Uterus (tissue), 4 donors: ENCODE data around the gene FAM163B. TPM values are rescaled to one million over a fixed set of nuclear protein-coding genes. Genes with fewer than 3 reads are reported as not detected.
"Not testable (repeated sequence)": the region's sequence is repeated elsewhere in the genome, so short reads cannot be mapped to it uniquely, and the experiment has no call there.

Experiments used
- DNase-seq, 2 donors: peaks; one replicate each; pipeline ENCODE4 v3.0.0-alpha.2; 2019 to 2020
- H3K27ac ChIP-seq, 2 donors: fragments of 200-600 bp; sonication (generic); 1 replicate in 1 of 2; 2 replicates in 1 of 2; pipeline ENCODE4 v1.5.1; 2016 to 2018
- H3K27me3 ChIP-seq, 2 donors: fragments of 200-600 bp; sonication (generic); one replicate each; pipeline ENCODE4 v1.5.1; 2018 to 2019; ENCODE audit warnings: control low read depth in 1 of 2
- H3K36me3 ChIP-seq, 2 donors: fragments of 200-600 bp; sonication (generic); one replicate each; pipeline ENCODE4 v1.5.1; 2019; ENCODE audit warnings: control low read depth in 1 of 2
- H3K4me1 ChIP-seq, 2 donors: fragments of 200-600 bp; sonication (generic); one replicate each; pipeline ENCODE4 v1.5.1; 2018 to 2019; ENCODE audit warnings: control low read depth in 1 of 2
- H3K4me3 ChIP-seq, 2 donors: fragments of 200-600 bp; sonication (generic); 1 replicate in 1 of 2; 2 replicates in 1 of 2; pipeline ENCODE4 v1.5.1; 2018 to 2019; ENCODE audit warnings: mild to moderate bottlenecking in 1 of 2
- H3K9me3 ChIP-seq, 2 donors: fragments of 200-600 bp; sonication (generic); one replicate each; pipeline ENCODE4 v1.5.1; 2019; ENCODE audit warnings: control low read depth in 1 of 2
- CTCF ChIP-seq, 4 experiments: fragments of 200-600 bp in 2 of 4; fragments of 450-650 bp in 2 of 4; sonication (generic) in 2 of 4; IDR thresholded peaks; one replicate each; pipeline ENCODE4 v1.5.1; 2016 to 2019; ENCODE audit warnings: antibody characterized with exemption in 4 of 4, mild to moderate bottlenecking in 2 of 4, moderate library complexity in 1 of 4
- POLR2A ChIP-seq, 2 donors: fragments of 450-650 bp; IDR thresholded peaks; one replicate each; pipeline ENCODE4 v1.6.1; 2016; ENCODE audit warnings: antibody characterized with exemption in 2 of 2, mild to moderate bottlenecking in 1 of 2, moderate library complexity in 1 of 2
- intact Hi-C: fragments of 100-400 bp; cut with DNase I; formaldehyde crosslinking; loops from one replicate; pipeline ENCODE4 v1.15.1; 2023; ENCODE audit warnings: low total_unique reads
- total RNA-seq, 4 donors: library from RNA; depleted of rRNA in 3 of 4; stranded (reverse); fragments of >200 nt in 3 of 4; gene quantifications; one replicate each; pipeline versions ENCODE4 v1.1.0 to v1.2.4, GENCODE V29; 2014 to 2023
- donor health status: DM: yes; HTN: yes; CAD: no.

The FAM163B gene
- total RNA-seq, 4 donors from 2014 or later, result not detected

GRCh38 chr9:133629221-133630110 lies 20.3 kb upstream of the FAM163B start:
- H3K36me3 ChIP-seq, result no peaks in the 10 kb centered on the region
- no peak overlapping the region for H3K4me3 ChIP-seq
- no peaks in the 10 kb centered on the region for H3K27me3 ChIP-seq
- no peak for DNase-seq
- intact Hi-C loops, result no loop called here
- no peaks in the 10 kb centered on the region for H3K9me3 ChIP-seq
- H3K27ac ChIP-seq, result no peak overlapping the region
- H3K4me1 ChIP-seq, result no peaks in the 10 kb centered on the region
- no peak for TF ChIP-seq CTCF (IDR thresholded peaks at IDR 0.05)
- TF ChIP-seq POLR2A (IDR thresholded peaks at IDR 0.05), result no peak

GRCh38 chr9:133628766-133629165 lies 19.6 kb upstream of the FAM163B start:
- no peak overlapping the region for H3K27ac ChIP-seq
- no peak overlapping the region for H3K4me3 ChIP-seq
- TF ChIP-seq CTCF (IDR thresholded peaks at IDR 0.05), result no peak
- TF ChIP-seq POLR2A (IDR thresholded peaks at IDR 0.05), result no peak
- no peaks in the 10 kb centered on the region for H3K4me1 ChIP-seq
- DNase-seq, result no peak
- no peaks in the 10 kb centered on the region for H3K9me3 ChIP-seq
- intact Hi-C loops, result no loop called here
- no peaks in the 10 kb centered on the region for H3K27me3 ChIP-seq
- H3K36me3 ChIP-seq, result no peaks in the 10 kb centered on the region

- DNase-seq, result no peak
- intact Hi-C loops, result no loop called here
These were observed 18.2 kb upstream of the FAM163B start for GRCh38 chr9:133627341-133627740.

GRCh38 chr9:133626008-133626407 lies 16.8 kb upstream of the FAM163B start:
- H3K36me3 ChIP-seq, intact Hi-C loops, H3K27ac ChIP-seq, DNase-seq, H3K9me3 ChIP-seq, H3K4me1 ChIP-seq, H3K27me3 ChIP-seq, H3K4me3 ChIP-seq: not testable (repeated sequence)

More at GRCh38 chr9:133627341-133627740, 18.2 kb upstream of the FAM163B start:
- TF ChIP-seq CTCF (IDR thresholded peaks at IDR 0.05) (no peak), POLR2A (IDR thresholded peaks at IDR 0.05) (no peak)
- Histone ChIP-seq H3K4me1 (no peaks in the 10 kb centered on the region), H3K9me3 (no peaks in the 10 kb centered on the region), H3K27me3 (no peaks in the 10 kb centered on the region), H3K36me3 (no peaks in the 10 kb centered on the region), H3K4me3 (no peak overlapping the region), H3K27ac (no peak overlapping the region)

GRCh38 chr9:133622555-133622954 lies 13.4 kb upstream of the FAM163B start:
- Histone ChIP-seq H3K4me3 (no peak overlapping the region), H3K36me3 (no peaks in the 10 kb centered on the region), H3K27ac (no peak overlapping the region), H3K4me1 (no peaks in the 10 kb centered on the region), H3K9me3 (no peaks in the 10 kb centered on the region), H3K27me3 (no peaks in the 10 kb centered on the region)
- no peak for DNase-seq
- no peak for TF ChIP-seq POLR2A (IDR thresholded peaks at IDR 0.05)
- no peak for TF ChIP-seq CTCF (IDR thresholded peaks at IDR 0.05)
- intact Hi-C loops, result no loop called here
